Chondrocyte (in vitro differentiated cells): ENCODE measurements around the gene SPATA21. TPM values are rescaled to one million over a fixed set of nuclear protein-coding genes. Genes with fewer than 3 reads are reported as not detected.
A peak's percentile ranks its signal among the peaks of the same experiment; 100 is the strongest.

Source experiments
- DNase-seq: peaks from one replicate; pipeline ENCODE4 v3.0.0; 2021; ENCODE audit warnings: mixed read lengths, low spot score
- H3K27ac Mint-ChIP-seq: one replicate; pipeline ENCODE4 v1.8.0; 2021; ENCODE audit warnings: mild to moderate bottlenecking, moderate library complexity, mixed read lengths; ENCODE audit not compliant: unreplicated experiment
- H3K27me3 Mint-ChIP-seq: 2 replicates; pipeline ENCODE4 v1.8.0; 2021; ENCODE audit warnings: low read depth, mixed read lengths
- H3K36me3 Mint-ChIP-seq: 2 replicates; pipeline ENCODE4 v1.8.0; 2021; ENCODE audit warnings: low read depth, mixed read lengths
- H3K4me1 Mint-ChIP-seq: 2 replicates; pipeline ENCODE4 v1.8.0; 2021; ENCODE audit warnings: low read depth, mild to moderate bottlenecking, mixed read lengths
- H3K4me3 Mint-ChIP-seq: one replicate; pipeline ENCODE4 v1.8.0; 2021; ENCODE audit warnings: mild to moderate bottlenecking, moderate library complexity, mixed read lengths; ENCODE audit not compliant: unreplicated experiment
- H3K9me3 Mint-ChIP-seq: 2 replicates; pipeline ENCODE4 v1.8.0; 2021; ENCODE audit warnings: low read depth, mixed read lengths
- CTCF ChIP-seq: fragments of 200-600 bp; sonication (generic); IDR thresholded peaks from 2 replicates; pipeline ENCODE4 v1.5.0; 2021; ENCODE audit warnings: antibody characterized with exemption, mild to moderate bottlenecking, moderate library complexity
- total RNA-seq: library from RNA; stranded (reverse); gene quantifications from 3 replicates; pipeline ENCODE4 v1.2.1, GENCODE V29; 2021

Gene SPATA21
- total RNA-seq, 1 donor from 2014 or later, result not detected

GRCh38 chr1:16385659-16386453 is 51.4 kb downstream of the SPATA21 start:
- DNase-seq, result no peak
- Mint-ChIP-seq H3K4me1 (peaks cover 43% of the 10 kb centered on the region), H3K9me3 (no peaks in the 10 kb centered on the region), H3K27ac (peak overlapping the region; percentile 75), H3K36me3 (no peaks in the 10 kb centered on the region), H3K4me3 (no peak overlapping the region), H3K27me3 (no peaks in the 10 kb centered on the region)
- TF ChIP-seq CTCF, result no peak

- Mint-ChIP-seq H3K4me3 (no peak overlapping the region), H3K27me3 (no peaks in the 10 kb centered on the region), H3K27ac (peak overlapping the region; percentile 75), H3K9me3 (no peaks in the 10 kb centered on the region), H3K36me3 (no peaks in the 10 kb centered on the region), H3K4me1 (peaks cover 40% of the 10 kb centered on the region)
- TF ChIP-seq CTCF, result no peak
- no peak for DNase-seq
Observed at GRCh38 chr1:16383888-16384287, 53.3 kb downstream of the SPATA21 start.

- Mint-ChIP-seq H3K9me3 (no peaks in the 10 kb centered on the region), H3K4me3 (no peak overlapping the region), H3K4me1 (peaks cover 43% of the 10 kb centered on the region), H3K27ac (no peak overlapping the region), H3K27me3 (no peaks in the 10 kb centered on the region), H3K36me3 (no peaks in the 10 kb centered on the region)
- TF ChIP-seq CTCF, result no peak
- DNase-seq, result no peak
Observed at GRCh38 chr1:16380868-16381267, 56.4 kb downstream of the SPATA21 start.

GRCh38 chr1:16378443-16378842 is 58.8 kb downstream of the SPATA21 start:
- no peak for TF ChIP-seq CTCF
- Mint-ChIP-seq H3K36me3 (no peaks in the 10 kb centered on the region), H3K4me3 (no peak overlapping the region), H3K4me1 (peaks cover 45% of the 10 kb centered on the region), H3K9me3 (no peaks in the 10 kb centered on the region), H3K27me3 (no peaks in the 10 kb centered on the region), H3K27ac (peak overlapping the region; percentile 27)
- DNase-seq, result no peak

- H3K36me3 Mint-ChIP-seq, result peaks cover 3% of the 10 kb centered on the region
- no peaks in the 10 kb centered on the region for H3K27me3 Mint-ChIP-seq
- no peak for TF ChIP-seq CTCF
- peaks cover 56% of the 10 kb centered on the region for H3K4me1 Mint-ChIP-seq
- DNase-seq, result no peak
- H3K27ac Mint-ChIP-seq, result peak overlapping the region; percentile 92
- H3K4me3 Mint-ChIP-seq, result no peak overlapping the region
- H3K9me3 Mint-ChIP-seq, result no peaks in the 10 kb centered on the region
Observed at GRCh38 chr1:16376971-16377370, 60.3 kb downstream of the SPATA21 start.
